Measurements from ENCODE around the gene ADAMTS3.

DNA sequence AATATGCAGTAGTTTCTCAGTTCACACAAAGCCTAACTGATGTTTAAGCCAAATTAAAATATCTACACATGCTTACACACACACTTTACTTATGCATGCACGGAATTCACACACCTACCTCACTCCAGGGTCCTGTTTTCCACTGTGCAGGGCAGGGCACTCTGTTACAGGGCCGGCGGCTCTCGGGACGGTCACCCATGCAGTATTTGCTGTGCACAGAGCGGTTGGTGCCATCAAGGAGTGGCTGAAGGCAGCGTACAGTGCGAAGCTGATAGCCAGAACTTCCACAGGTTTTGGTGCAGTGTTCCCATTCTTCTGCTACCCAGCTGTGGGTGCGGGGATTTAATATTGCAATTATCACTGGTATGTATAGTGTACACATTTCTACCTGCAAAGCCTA lies 278.3 kb downstream of the ADAMTS3 start:
- TF ChIP-seq, protein P1, sequence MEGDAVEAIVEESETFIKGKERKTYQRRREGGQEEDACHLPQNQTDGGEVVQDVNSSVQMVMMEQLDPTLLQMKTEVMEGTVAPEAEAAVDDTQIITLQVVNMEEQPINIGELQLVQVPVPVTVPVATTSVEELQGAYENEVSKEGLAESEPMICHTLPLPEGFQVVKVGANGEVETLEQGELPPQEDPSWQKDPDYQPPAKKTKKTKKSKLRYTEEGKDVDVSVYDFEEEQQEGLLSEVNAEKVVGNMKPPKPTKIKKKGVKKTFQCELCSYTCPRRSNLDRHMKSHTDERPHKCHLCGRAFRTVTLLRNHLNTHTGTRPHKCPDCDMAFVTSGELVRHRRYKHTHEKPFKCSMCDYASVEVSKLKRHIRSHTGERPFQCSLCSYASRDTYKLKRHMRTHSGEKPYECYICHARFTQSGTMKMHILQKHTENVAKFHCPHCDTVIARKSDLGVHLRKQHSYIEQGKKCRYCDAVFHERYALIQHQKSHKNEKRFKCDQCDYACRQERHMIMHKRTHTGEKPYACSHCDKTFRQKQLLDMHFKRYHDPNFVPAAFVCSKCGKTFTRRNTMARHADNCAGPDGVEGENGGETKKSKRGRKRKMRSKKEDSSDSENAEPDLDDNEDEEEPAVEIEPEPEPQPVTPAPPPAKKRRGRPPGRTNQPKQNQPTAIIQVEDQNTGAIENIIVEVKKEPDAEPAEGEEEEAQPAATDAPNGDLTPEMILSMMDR (IDR thresholded peaks at IDR 0.05) = no peak
- TF ChIP-seq ZC3H11A (IDR thresholded peaks at IDR 0.05) (no peak), EP300 (IDR thresholded peaks at IDR 0.05) (no peak), POLR2A (IDR thresholded peaks at IDR 0.05; ENCODE audit: low read length) (no peak), CBX8 (IDR thresholded peaks at IDR 0.05) (no peak), SMC3 (IDR thresholded peaks at IDR 0.05) (no peak), GATA3 (IDR thresholded peaks at IDR 0.05; ENCODE audit: borderline replicate concordance) (no peak), JUN (IDR thresholded peaks at IDR 0.05) (no peak), HDAC2 (IDR thresholded peaks at IDR 0.05) (no peak), ESRRA (IDR thresholded peaks at IDR 0.05; ENCODE audit: borderline replicate concordance, low read length) (no peak), MYC (IDR thresholded peaks at IDR 0.05; ENCODE audit: borderline replicate concordance, low read length) (no peak), EHF (CRISPR knock-in tag; IDR thresholded peaks at IDR 0.05) (no peak), REST (IDR thresholded peaks at IDR 0.05) (no peak), RAD21 (conservative IDR thresholded peaks at IDR 0.05 in 1 of 2, IDR thresholded peaks at IDR 0.05 in 1 of 2) (no peak)
